ENCODE results near the gene RUVBL1.

- TF ChIP-seq REST (IDR thresholded peaks at IDR 0.05; ENCODE audit: insufficient read depth in 1 of 2, low read depth in 2 of 2, low read length in 2 of 2) (no peak), POLR2AphosphoS5 (IDR thresholded peaks at IDR 0.05; ENCODE audit: low read depth, low read length) (no peak), TAF1 (IDR thresholded peaks at IDR 0.05; ENCODE audit: borderline replicate concordance, insufficient read depth, low read length) (no peak)
Observed at GRCh38 chr3:128173200-128173599, 49.6 kb upstream of the RUVBL1 start.

All from PFSK-1 (cell line).